OCI-LY3 (cell line): Measurements from ENCODE around the gene PID1.

Source experiments
- EZH2phosphoT487 ChIP-seq: fragments of 200-600 bp; shearing (Covaris generic); IDR thresholded peaks from 2 replicates; pipeline ENCODE4 v1.6.1; 2018; ENCODE audit warnings: antibody characterized with exemption, mixed run types, low read depth
- TF ChIP-seq, protein P1 (sequence below): fragments of 200-600, 300-600 bp; sonication (generic); IDR thresholded peaks from 2 replicates; pipeline ENCODE4 v1.5.1; 2014; ENCODE audit warnings: antibody characterized with exemption, low read length, low read depth

DNA sequence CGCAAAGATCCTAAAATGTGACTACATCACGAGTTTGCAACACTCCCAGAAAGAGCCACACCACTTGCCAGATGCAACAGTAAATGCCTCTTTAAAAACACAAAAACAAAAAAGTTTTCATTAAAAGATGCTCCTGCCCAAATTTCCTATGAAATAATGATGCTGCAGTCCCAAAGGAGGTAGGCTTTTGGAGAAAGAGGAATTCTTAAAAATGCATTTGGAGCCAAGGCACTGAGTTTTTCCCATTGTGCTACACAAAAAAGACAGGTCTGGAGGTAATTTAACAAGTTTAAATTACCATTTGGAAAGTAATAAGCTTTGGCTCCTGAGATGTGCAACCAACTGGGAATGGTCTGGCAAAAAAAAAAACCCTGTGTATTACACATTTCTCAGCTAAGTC is 145.0 kb downstream of the PID1 start:
- TF ChIP-seq, protein P1, sequence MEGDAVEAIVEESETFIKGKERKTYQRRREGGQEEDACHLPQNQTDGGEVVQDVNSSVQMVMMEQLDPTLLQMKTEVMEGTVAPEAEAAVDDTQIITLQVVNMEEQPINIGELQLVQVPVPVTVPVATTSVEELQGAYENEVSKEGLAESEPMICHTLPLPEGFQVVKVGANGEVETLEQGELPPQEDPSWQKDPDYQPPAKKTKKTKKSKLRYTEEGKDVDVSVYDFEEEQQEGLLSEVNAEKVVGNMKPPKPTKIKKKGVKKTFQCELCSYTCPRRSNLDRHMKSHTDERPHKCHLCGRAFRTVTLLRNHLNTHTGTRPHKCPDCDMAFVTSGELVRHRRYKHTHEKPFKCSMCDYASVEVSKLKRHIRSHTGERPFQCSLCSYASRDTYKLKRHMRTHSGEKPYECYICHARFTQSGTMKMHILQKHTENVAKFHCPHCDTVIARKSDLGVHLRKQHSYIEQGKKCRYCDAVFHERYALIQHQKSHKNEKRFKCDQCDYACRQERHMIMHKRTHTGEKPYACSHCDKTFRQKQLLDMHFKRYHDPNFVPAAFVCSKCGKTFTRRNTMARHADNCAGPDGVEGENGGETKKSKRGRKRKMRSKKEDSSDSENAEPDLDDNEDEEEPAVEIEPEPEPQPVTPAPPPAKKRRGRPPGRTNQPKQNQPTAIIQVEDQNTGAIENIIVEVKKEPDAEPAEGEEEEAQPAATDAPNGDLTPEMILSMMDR, result no peak
- TF ChIP-seq EZH2phosphoT487, result no peak
